HG02840 (cell line): ENCODE results near the gene EYS.

Experiments used
- ATAC-seq: cut with Tn5 transposase; IDR thresholded peaks from one replicate; pipeline ENCODE4 v1.9.1; 2021; ENCODE audit warnings: mild to moderate bottlenecking, moderate library complexity, moderate number of reproducible peaks; ENCODE audit not compliant: unreplicated experiment, low FRiP score

Gene EYS

GRCh38 chr6:64683682-64684081 lies 1023.3 kb downstream of the EYS start:
- ATAC-seq, result no peak

- ATAC-seq, result no peak
Observed at GRCh38 chr6:64681416-64682160, 1025.4 kb downstream of the EYS start.

DNA sequence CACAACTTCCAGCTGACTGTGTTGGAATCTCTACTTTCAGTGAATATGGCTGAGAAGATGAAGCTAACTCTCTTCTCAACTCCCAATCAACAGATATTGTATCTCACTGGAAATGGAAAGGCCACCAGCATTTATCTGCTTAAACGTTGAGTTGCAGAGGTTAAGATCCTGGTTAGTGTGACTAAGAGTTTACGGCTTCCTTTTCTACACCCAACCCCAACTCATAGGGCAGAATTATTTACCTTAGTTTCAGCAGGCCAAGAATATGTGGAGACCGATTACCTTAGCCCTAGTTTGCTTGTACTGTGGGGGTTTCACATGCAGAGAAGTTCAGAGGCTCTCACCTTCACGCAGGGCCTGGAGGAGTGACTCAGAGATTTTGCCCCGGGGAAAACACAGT lies 1026.6 kb downstream of the EYS start:
- no peak for ATAC-seq

DNA sequence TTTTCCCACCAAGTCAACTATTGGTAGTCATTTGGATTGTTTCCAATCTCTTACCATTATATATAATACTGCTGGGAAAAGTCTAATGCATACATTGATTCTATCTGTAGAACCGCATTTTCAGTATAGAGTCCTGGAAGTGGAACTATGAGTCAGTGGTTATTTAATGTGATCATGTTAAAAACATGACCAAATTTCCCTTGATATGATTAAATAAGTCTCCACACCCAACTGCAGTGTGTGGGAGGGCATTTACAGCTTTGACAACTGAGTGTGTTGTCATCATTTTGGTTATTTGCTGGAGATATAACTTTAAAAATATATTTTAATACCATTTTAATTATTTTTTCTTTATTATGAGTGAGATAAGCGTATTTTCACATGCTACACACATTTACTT lies 1027.6 kb downstream of the EYS start:
- ATAC-seq, result no peak

DNA sequence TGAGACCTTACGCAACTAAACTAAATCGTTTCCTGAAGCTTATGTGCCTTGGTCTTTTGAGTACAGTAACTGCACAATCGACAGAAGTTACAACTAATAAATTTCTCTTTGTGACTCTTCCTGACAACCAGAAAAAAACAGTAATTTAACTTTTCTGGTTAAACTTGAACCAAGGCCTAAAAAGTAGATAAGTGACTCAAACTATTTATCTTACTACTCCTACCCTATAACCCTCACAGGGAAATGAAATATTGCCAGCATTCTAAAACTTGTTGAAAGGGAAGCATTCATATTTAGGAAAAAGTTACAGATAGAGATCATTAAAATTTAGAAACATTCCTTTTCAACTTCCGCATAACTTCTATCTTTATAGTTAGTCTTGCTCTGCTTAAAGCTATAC lies 1034.4 kb downstream of the EYS start:
- no peak for ATAC-seq

DNA sequence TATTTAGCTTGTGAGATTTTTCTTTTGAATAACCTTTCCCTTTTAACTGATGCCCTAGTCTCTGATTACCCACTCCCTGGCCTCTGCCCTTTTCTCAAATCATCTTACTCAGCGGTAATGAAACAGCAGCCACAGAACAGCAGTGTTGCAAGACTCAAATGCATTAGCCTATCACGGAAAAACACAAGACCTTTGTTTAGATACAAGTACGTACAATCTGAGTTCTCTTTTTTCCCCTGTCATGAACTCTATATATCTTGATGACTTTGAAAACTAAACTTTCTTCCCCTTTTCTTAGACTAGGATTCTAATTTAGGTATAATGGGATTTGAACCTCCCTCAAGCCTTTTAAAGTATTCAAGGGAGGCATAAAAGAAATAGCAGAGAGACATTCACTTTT lies 1034.9 kb downstream of the EYS start:
- no peak for ATAC-seq

DNA sequence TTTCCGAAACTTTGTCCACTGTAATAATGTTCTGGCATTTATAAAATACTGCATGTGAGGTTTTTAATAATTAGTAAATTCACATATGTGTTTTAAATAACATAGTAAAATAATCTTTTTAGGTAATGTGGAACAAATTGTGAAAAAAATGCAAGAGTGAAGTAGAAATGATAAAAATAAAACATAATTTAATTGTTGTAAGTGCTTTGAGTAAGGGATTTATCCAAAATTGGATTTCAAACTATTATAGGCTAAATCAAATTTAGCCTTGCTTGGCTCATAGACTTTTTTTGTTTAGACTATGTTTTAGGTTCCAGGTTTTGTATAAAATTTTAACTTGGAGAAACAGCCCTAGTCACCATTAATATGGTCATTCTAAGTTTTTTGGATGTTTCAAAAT lies 1041.9 kb downstream of the EYS start:
- ATAC-seq, result no peak

DNA sequence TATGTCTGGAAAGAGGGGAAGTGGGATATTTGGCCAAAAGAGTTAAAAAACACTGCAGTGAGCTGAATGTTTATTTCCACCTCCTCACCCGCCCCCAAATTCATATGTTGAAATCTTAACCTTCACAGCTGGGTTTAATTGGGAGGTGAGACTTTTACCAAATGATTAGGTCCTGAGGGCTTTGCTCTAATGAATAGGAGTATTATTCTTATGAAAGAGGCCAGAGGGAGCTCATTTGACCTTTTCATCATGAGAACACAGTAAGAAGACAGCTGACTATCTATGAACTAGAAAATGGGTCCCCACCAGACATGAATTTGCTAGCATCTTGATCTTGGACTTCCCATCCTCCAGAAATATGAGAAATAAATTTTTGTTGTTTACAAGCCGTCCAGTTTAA lies 1042.5 kb downstream of the EYS start:
- no peak for ATAC-seq

DNA sequence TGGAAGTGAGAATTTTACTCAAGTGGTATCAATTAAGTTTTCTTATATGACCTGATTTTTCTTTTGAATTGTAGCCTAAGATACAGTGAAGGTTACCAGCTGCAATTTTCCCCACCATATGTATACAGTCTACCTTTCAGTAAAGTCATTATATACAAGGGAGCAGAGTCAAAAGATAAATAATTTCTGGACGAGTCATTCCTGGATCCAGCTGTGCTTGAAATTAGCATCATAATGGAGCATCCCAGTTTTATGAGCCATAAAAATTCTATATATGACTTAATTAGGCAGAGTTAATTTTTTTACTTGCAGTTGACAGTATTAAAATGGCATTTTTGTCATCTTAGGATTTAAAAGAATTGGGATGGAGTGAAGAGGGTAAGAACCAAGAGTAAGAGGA lies 1063.0 kb downstream of the EYS start:
- no peak for ATAC-seq

- ATAC-seq, result no peak
Observed at GRCh38 chr6:64630901-64631300, 1076.1 kb downstream of the EYS start.

DNA sequence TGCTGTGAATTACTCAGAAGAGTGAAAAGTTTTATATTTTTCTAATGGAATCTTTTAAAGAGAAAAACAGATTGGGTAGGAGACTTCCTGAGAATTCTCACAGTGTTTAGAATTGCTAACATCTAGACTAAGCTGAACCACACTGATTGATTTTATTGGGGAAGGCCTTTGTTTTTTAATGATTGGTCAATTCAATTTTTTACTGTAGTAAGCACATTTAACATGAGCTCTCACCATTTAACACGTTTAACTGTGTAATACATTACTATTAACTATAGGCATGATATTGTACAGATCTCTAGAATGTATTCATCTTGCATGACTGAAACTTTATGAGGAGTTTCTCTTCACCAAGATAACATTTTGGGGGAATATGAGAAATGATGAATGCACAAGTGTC lies 1084.1 kb downstream of the EYS start:
- no peak for ATAC-seq

GRCh38 chr6:64602993-64603392 lies 1104.0 kb downstream of the EYS start:
- no peak for ATAC-seq

- ATAC-seq, result no peak
Observed at GRCh38 chr6:64591676-64592036, 1115.4 kb downstream of the EYS start.

- no peak for ATAC-seq
Observed at GRCh38 chr6:64590965-64591675, 1115.9 kb downstream of the EYS start.

GRCh38 chr6:64589961-64590360 lies 1117.1 kb downstream of the EYS start:
- ATAC-seq, result no peak

GRCh38 chr6:64580346-64580745 lies 1126.7 kb downstream of the EYS start:
- no peak for ATAC-seq

DNA sequence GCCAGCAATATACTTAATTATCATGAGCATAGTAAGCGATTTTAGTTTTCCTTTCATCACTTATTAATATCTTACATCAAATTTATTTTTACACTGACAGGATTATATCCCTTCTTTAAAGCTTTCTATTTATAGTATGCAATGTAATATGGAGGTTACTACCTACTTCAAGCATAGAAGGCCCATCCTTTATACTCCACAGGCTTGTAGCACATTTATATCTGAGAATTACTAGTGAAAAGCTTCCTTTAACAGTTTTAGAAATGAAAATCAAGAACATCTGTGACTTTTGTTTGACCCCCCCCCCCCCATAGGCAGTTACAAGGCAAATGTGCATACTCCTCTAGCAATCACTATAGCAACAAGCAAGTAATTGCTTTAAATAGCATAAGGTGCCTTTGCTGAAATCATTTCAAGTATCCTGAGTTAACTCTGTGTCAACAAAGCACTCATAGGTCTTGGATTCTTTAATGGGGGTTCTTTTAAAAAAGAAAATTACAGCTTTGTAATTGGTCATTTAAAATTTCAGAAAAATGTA lies 1153.7 kb downstream of the EYS start:
- no peak for ATAC-seq

GRCh38 chr6:64547594-64548268 lies 1159.3 kb downstream of the EYS start:
- ATAC-seq, result no peak

DNA sequence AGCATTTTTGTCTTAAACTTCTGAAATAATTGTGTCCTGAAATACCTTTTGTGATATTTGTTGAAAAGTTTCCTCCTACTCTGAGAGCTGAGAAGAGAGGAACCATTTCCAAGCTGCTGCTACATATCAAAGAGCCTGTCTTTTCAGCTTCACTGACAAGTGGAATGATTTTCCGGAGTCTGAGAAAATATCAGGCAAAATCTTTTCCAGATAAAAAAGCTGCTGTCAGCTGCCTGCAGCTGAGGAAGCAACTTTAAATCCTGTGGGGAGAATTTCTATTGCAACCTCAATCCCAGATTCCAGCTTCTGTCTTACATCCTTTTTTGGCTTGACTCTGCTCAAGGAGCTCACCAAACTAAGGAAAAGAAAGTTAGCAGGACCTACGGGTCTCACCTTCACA lies 1167.1 kb downstream of the EYS start:
- no peak for ATAC-seq

DNA sequence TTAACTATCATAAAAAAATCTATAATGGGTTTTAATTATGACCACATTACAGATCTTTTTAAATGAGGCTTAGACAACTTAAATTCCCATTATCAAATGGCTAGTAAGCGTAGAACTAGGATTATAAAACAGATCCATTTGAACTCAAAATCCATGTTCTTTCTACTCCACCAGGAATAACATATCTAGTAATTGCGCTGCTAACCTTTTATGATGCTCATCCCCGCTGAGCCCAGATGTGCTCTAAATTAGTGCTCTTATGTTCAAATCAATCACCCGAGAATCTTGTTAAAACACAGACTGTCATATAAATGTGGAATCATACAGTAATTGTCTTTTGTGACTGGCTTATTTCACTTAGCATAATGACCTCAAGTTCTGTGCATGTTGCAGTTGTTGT lies 1168.3 kb downstream of the EYS start:
- no peak for ATAC-seq

DNA sequence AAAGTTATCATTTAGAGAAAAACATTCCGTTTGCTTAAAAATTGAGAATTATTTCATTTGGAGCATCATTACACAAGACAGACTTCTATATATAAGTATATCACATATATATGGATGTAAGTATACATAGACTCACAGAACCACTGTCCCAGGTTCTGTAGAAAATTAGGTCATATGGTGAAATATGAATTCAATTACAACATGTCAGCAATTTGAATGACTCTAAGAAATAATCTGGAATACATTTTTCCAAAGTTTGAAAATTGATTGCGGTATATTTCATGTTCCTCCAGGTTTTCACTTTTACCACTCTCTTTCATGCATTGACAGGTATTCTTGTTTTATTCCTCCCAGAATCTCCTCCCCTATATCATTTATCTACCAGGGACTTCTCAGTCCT lies 1179.1 kb downstream of the EYS start:
- ATAC-seq, result no peak
